Parathyroid adenoma (tissue), 2 donors: Measurements from ENCODE around the gene C3orf70.

ENCODE experiments used
- H2AFZ ChIP-seq: fragments of 300-600 bp; sonication (generic); one replicate; pipeline ENCODE4 v1.7.0; 2017; ENCODE audit warnings: antibody characterized with exemption, mild to moderate bottlenecking
- H3K27ac ChIP-seq: fragments of 300-600 bp; sonication (generic); one replicate; pipeline ENCODE4 v1.7.0; 2017
- H3K27me3 ChIP-seq: fragments of 300-600 bp; sonication (generic); one replicate; pipeline ENCODE4 v1.7.0; 2017; ENCODE audit warnings: low read length; ENCODE audit not compliant: control insufficient read depth, insufficient read depth
- H3K36me3 ChIP-seq: fragments of 300-600 bp; sonication (generic); one replicate; pipeline ENCODE4 v1.7.0; 2017; ENCODE audit warnings: low read length; ENCODE audit not compliant: control insufficient read depth, insufficient read depth
- H3K4me1 ChIP-seq: fragments of 300-600 bp; sonication (generic); one replicate; pipeline ENCODE4 v1.7.0; 2017; ENCODE audit warnings: control low read depth
- H3K4me2 ChIP-seq: fragments of 300-600 bp; sonication (generic); one replicate; pipeline ENCODE4 v1.7.0; 2017; ENCODE audit warnings: low read length
- H3K4me3 ChIP-seq: fragments of 300-600 bp; sonication (generic); one replicate; pipeline ENCODE4 v1.7.0; 2017; ENCODE audit warnings: low read depth, low read length
- H3K79me2 ChIP-seq: fragments of 300-600 bp; sonication (generic); one replicate; pipeline ENCODE4 v1.7.0; 2017; ENCODE audit warnings: control low read depth
- H3K9ac ChIP-seq: fragments of 300-600 bp; sonication (generic); one replicate; pipeline ENCODE4 v1.7.0; 2017; ENCODE audit warnings: mild to moderate bottlenecking
- H3K9me3 ChIP-seq: fragments of 300-600 bp; sonication (generic); one replicate; pipeline ENCODE4 v1.7.0; 2017; ENCODE audit warnings: low read length; ENCODE audit not compliant: control insufficient read depth
- TF ChIP-seq, protein P1 (sequence below): fragments of 300-600 bp; sonication (generic); IDR thresholded peaks from one replicate; pipeline ENCODE4 v1.7.0; 2017; ENCODE audit warnings: antibody characterized with exemption, mild to moderate bottlenecking
- donor health status: primary hyperparathyroidism.

Gene C3orf70

GRCh38 chr3:185058796-185059195 is 94.1 kb downstream of the C3orf70 start:
- TF ChIP-seq, protein P1, sequence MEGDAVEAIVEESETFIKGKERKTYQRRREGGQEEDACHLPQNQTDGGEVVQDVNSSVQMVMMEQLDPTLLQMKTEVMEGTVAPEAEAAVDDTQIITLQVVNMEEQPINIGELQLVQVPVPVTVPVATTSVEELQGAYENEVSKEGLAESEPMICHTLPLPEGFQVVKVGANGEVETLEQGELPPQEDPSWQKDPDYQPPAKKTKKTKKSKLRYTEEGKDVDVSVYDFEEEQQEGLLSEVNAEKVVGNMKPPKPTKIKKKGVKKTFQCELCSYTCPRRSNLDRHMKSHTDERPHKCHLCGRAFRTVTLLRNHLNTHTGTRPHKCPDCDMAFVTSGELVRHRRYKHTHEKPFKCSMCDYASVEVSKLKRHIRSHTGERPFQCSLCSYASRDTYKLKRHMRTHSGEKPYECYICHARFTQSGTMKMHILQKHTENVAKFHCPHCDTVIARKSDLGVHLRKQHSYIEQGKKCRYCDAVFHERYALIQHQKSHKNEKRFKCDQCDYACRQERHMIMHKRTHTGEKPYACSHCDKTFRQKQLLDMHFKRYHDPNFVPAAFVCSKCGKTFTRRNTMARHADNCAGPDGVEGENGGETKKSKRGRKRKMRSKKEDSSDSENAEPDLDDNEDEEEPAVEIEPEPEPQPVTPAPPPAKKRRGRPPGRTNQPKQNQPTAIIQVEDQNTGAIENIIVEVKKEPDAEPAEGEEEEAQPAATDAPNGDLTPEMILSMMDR, result no peak
- no peak overlapping the region for H3K4me3 ChIP-seq

GRCh38 chr3:185057829-185058228 is 95.0 kb downstream of the C3orf70 start:
- H3K79me2 ChIP-seq, result no peaks in the 10 kb centered on the region
- no peaks in the 10 kb centered on the region for H3K4me1 ChIP-seq
- H3K9ac ChIP-seq, result no peak overlapping the region
- H3K9me3 ChIP-seq, result no peaks in the 10 kb centered on the region
- H3K27ac ChIP-seq, result no peak overlapping the region
- H3K27me3 ChIP-seq, result no peaks in the 10 kb centered on the region
- H3K36me3 ChIP-seq, result no peaks in the 10 kb centered on the region
- no peak overlapping the region for H2AFZ ChIP-seq
- TF ChIP-seq, protein P1, result no peak
- no peak overlapping the region for H3K4me3 ChIP-seq
- no peak overlapping the region for H3K4me2 ChIP-seq

More at GRCh38 chr3:185058796-185059195, 94.1 kb downstream of the C3orf70 start:
- Histone ChIP-seq H3K79me2 (no peaks in the 10 kb centered on the region), H3K27me3 (no peaks in the 10 kb centered on the region), H3K9ac (no peak overlapping the region), H3K36me3 (no peaks in the 10 kb centered on the region), H2AFZ (no peak overlapping the region), H3K4me2 (no peak overlapping the region), H3K27ac (no peak overlapping the region), H3K9me3 (no peaks in the 10 kb centered on the region), H3K4me1 (no peaks in the 10 kb centered on the region)

- no peak overlapping the region for H3K4me3 ChIP-seq
- H2AFZ ChIP-seq, result no peak overlapping the region
- H3K79me2 ChIP-seq, result no peaks in the 10 kb centered on the region
- no peaks in the 10 kb centered on the region for H3K27me3 ChIP-seq
- TF ChIP-seq, protein P1, result no peak
- H3K27ac ChIP-seq, result no peak overlapping the region
- no peak overlapping the region for H3K9ac ChIP-seq
- H3K4me2 ChIP-seq, result no peak overlapping the region
- no peaks in the 10 kb centered on the region for H3K9me3 ChIP-seq
- H3K36me3 ChIP-seq, result no peaks in the 10 kb centered on the region
- no peaks in the 10 kb centered on the region for H3K4me1 ChIP-seq
These were observed 96.0 kb downstream of the C3orf70 start for GRCh38 chr3:185056908-185057307.

- Histone ChIP-seq H3K4me3 (no peak overlapping the region), H3K4me1 (no peaks in the 10 kb centered on the region), H3K27ac (no peak overlapping the region), H3K4me2 (no peak overlapping the region), H3K36me3 (no peaks in the 10 kb centered on the region), H3K9ac (no peak overlapping the region), H3K79me2 (no peaks in the 10 kb centered on the region), H3K9me3 (no peaks in the 10 kb centered on the region), H3K27me3 (no peaks in the 10 kb centered on the region), H2AFZ (no peak overlapping the region)
- TF ChIP-seq, protein P1, result no peak
These were observed 100.2 kb downstream of the C3orf70 start for GRCh38 chr3:185052631-185053030.

DNA sequence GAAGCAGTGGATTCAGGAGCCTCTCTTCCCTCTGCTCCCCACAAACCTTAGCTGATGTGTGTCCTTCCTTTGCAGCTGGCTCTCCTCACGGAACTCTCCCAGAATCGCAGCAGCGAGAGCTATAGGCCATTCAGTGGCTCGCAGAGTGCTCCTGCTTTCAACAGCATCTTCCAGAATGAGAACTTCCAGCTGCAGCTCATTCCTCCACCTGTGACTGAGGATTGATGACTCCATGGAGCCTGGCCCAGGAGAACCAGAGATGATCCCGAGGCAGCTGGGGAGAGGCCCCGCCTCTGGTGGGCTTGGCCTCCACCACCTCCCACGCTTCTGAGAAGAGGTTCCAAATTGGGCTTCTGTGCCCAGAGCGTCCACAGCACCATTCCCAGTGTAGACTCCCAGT is 101.1 kb downstream of the C3orf70 start:
- no peaks in the 10 kb centered on the region for H3K4me1 ChIP-seq
- no peaks in the 10 kb centered on the region for H3K36me3 ChIP-seq
- H3K27me3 ChIP-seq, result no peaks in the 10 kb centered on the region
- no peak overlapping the region for H3K27ac ChIP-seq
- H3K4me2 ChIP-seq, result no peak overlapping the region
- no peak overlapping the region for H3K9ac ChIP-seq
- no peak overlapping the region for H3K4me3 ChIP-seq
- H3K9me3 ChIP-seq, result no peaks in the 10 kb centered on the region
- H2AFZ ChIP-seq, result no peak overlapping the region
- TF ChIP-seq, protein P1, result no peak
- H3K79me2 ChIP-seq, result no peaks in the 10 kb centered on the region
